Stomach (tissue), 4 donors: ENCODE measurements around the gene ARF1.

Experiments used
- CTCF ChIP-seq, 7 experiments: fragments of 450-650 bp in 4 of 7; fragments of 200-600 bp in 3 of 7; sonication (generic) in 3 of 7; IDR thresholded peaks; one replicate each; pipeline ENCODE4 v1.5.1; 2016 to 2019; ENCODE audit warnings: antibody characterized with exemption in 7 of 7, control low read depth in 2 of 7, mild to moderate bottlenecking in 1 of 7
- EP300 ChIP-seq: sonication (generic); formaldehyde crosslinking; IDR thresholded peaks from one replicate; pipeline ENCODE4 v1.6.1; 2017; ENCODE audit warnings: antibody characterized with exemption

DNA sequence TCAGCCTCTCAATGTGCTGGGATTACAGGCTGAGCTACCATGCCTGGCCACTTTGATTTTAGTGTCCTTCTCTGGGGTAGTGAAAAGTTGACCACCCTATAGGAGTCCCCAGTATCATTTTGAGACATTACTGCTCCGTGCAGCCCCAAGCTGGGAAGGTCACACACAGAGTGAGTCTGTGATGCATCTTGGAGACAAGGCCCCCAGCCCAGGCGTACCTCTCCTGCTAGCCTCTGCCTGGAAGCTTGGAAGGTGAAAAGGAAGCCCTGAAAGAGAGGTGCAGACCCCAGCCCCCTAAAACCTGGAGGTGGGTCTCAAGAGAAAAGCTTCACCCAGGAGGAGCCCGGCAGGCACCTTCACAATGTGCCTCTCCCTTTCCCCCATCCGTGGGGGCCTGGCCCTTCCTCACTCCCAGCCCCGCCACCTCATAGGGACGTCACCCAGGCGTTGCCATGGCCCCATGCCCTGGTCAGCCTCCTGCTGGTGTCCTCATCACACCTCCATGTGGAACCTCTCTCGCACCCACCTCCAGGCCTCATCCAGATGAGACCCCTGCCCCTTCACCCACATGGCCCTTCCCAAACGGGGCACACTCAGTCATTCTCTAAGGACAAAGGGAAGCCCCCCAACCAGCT lies 5.6 kb upstream of the ARF1 start:
- TF ChIP-seq EP300 (no peak), CTCF (IDR thresholded peaks at IDR 0.05) (no peak)
